B cell (primary cell): ENCODE data around the gene RGN. TPM values are rescaled to one million over a fixed set of nuclear protein-coding genes. Genes with fewer than 3 reads are reported as not detected.

Source experiments
- ATAC-seq: fragments of 200-7000 bp; cut with Tn5 transposase; one replicate; pipeline ENCODE4 v1.10.0; 2021; ENCODE audit warnings: low read depth, mild to moderate bottlenecking, moderate number of reproducible peaks, moderate library complexity
- CTCF ChIA-PET: fragments of 350-600 bp; sonication (Branson Sonifier 250); formaldehyde crosslinking; loops from one replicate; lab custom pipeline; 2021; ENCODE audit warnings: antibody characterized with exemption, inconsistent platforms; lab: Charles Lee
- POLR2A ChIA-PET: fragments of 350-600 bp; sonication (Branson Sonifier 250); formaldehyde crosslinking; loops from one replicate; lab custom pipeline; 2021; ENCODE audit warnings: antibody characterized with exemption; lab: Charles Lee
- DNase-seq: peaks from one replicate; pipeline ENCODE4 v3.0.0; 2013
- H2AFZ ChIP-seq: 2 replicates; pipeline ENCODE4 v1.6.1; 2012; ENCODE audit warnings: mild to moderate bottlenecking, low read depth, low read length; ENCODE audit not compliant: insufficient read depth, poor library complexity, severe bottlenecking
- H3K27ac ChIP-seq, 2 donors: 1 replicate in 1 of 2; 2 replicates in 1 of 2; pipeline ENCODE4 v1.5.1; 2012 to 2013; ENCODE audit warnings: low read length in 2 of 2, mild to moderate bottlenecking in 2 of 2, moderate library complexity in 1 of 2
- H3K27me3 ChIP-seq, 4 experiments: fragments of 200-600 bp in 1 of 4; sonication (generic) in 1 of 4; replicated peaks in 1 of 4; 1 replicate in 2 of 4; 2 replicates in 2 of 4; pipeline versions ENCODE4 v1.6.1 to v1.7.0; 2013 to 2016; ENCODE audit warnings: low read length in 3 of 4, mild to moderate bottlenecking in 2 of 4, mixed read lengths in 1 of 4, moderate library complexity in 1 of 4; ENCODE audit not compliant: insufficient read depth in 4 of 4, control insufficient read depth in 3 of 4; ENCODE audit errors: control extremely low read depth in 1 of 4
- H3K36me3 ChIP-seq, 2 experiments: replicated peaks in 1 of 2; 1 replicate in 1 of 2; 2 replicates in 1 of 2; pipeline versions ENCODE4 v1.6.1 to v1.7.1; 2013; ENCODE audit warnings: low read length in 1 of 2; ENCODE audit not compliant: insufficient read depth in 2 of 2, control insufficient read depth in 1 of 2; ENCODE audit errors: control extremely low read depth in 1 of 2, extremely low read depth in 1 of 2
- H3K4me1 ChIP-seq, 2 donors: fragments of 200-600 bp in 1 of 2; sonication (generic) in 1 of 2; 1 replicate in 1 of 2; 2 replicates in 1 of 2; pipeline versions ENCODE4 v1.5.1 to v1.6.1; 2013 to 2017; ENCODE audit warnings: low read length in 2 of 2; ENCODE audit not compliant: control insufficient read depth in 2 of 2, insufficient read depth in 2 of 2
- H3K4me2 ChIP-seq: replicated peaks from 2 replicates; pipeline ENCODE3; 2012; ENCODE audit warnings: mild to moderate bottlenecking, low read depth, low read length; ENCODE audit not compliant: poor library complexity, severe bottlenecking
- H3K4me3 ChIP-seq, 5 experiments: fragments of 200-600 bp in 1 of 5; sonication (generic) in 1 of 5; 1 replicate in 3 of 5; 2 replicates in 2 of 5; pipeline versions ENCODE4 v1.5.1 to v1.7.0; 2011 to 2016; ENCODE audit warnings: low read length in 4 of 5, mild to moderate bottlenecking in 4 of 5, low read depth in 2 of 5, control low read depth in 1 of 5, moderate library complexity in 1 of 5; ENCODE audit not compliant: insufficient read depth in 1 of 5; ENCODE audit errors: control extremely low read depth in 1 of 5, extremely low read depth in 1 of 5
- H3K79me2 ChIP-seq: fragments of 200-600 bp; sonication (generic); one replicate; pipeline ENCODE4 v1.6.0; 2016; ENCODE audit warnings: low read length; ENCODE audit not compliant: control insufficient read depth, insufficient read depth
- H3K9ac ChIP-seq: fragments of 200-600 bp; sonication (generic); 2 replicates; pipeline ENCODE4 v1.6.1; 2017; ENCODE audit warnings: mild to moderate bottlenecking, low read length, moderate library complexity
- H3K9me3 ChIP-seq, 3 donors: one replicate each; pipeline versions ENCODE4 v1.6.1 to v1.7.1; 2013; ENCODE audit warnings: low read length in 2 of 3; ENCODE audit not compliant: control insufficient read depth in 2 of 3, insufficient read depth in 1 of 3; ENCODE audit errors: control extremely low read depth in 1 of 3
- H4K20me1 ChIP-seq: 2 replicates; pipeline ENCODE4 v1.6.0; 2012; ENCODE audit warnings: mild to moderate bottlenecking, low read length; ENCODE audit not compliant: insufficient read depth, control insufficient read depth, poor library complexity, severe bottlenecking
- H3K27ac Mint-ChIP-seq: one replicate; pipeline ENCODE4 v1.8.0; 2021; ENCODE audit warnings: mixed read lengths
- H3K27me3 Mint-ChIP-seq: one replicate; pipeline ENCODE4 v1.8.0; 2021; ENCODE audit warnings: mixed read lengths
- H3K4me1 Mint-ChIP-seq: one replicate; pipeline ENCODE4 v1.8.0; 2021; ENCODE audit warnings: mixed read lengths
- H3K4me3 Mint-ChIP-seq: one replicate; pipeline ENCODE4 v1.8.0; 2021; ENCODE audit warnings: mixed read lengths
- H3K9me3 Mint-ChIP-seq: one replicate; pipeline ENCODE4 v1.8.0; 2022; ENCODE audit warnings: mixed read lengths; ENCODE audit not compliant: insufficient read depth
- EZH2 ChIP-seq: IDR thresholded peaks from 2 replicates; pipeline ENCODE4 v1.6.1; 2012; ENCODE audit warnings: borderline replicate concordance, low read depth, mild to moderate bottlenecking, moderate library complexity, low read length; ENCODE audit not compliant: insufficient read depth, poor library complexity, severe bottlenecking
- WGBS: methylation state at CpG from one replicate; pipeline ENCODE4 v1.1.5; 2013; ENCODE audit warnings: missing lambda C conversion rate; ENCODE audit not compliant: insufficient coverage; 5-methylcytosine and 5-hydroxymethylcytosine counted together
- intact Hi-C: fragments of 100-400 bp; cut with micrococcal nuclease; formaldehyde crosslinking; loops from one replicate; pipeline ENCODE4 v1.10.0; 2022
- polyA plus RNA-seq: library from polyadenylated mRNA; depleted of rRNA; stranded (reverse); fragments of >200 nt; gene quantifications from 2 replicates; pipeline ENCODE4 v1.2.3, GENCODE V29; 2012
- total RNA-seq, 2 donors: library from RNA; stranded (reverse); fragments of 120-200 nt in 1 of 2; gene quantifications; 1 replicate in 1 of 2; 2 replicates in 1 of 2; pipeline versions ENCODE4 v1.2.3 to v1.2.4, GENCODE V29; 2013 to 2022
- TF ChIP-seq, protein P1 (sequence below): fragments of 200-600 bp; IDR thresholded peaks from one replicate; pipeline ENCODE4 v1.8.0; 2022; ENCODE audit warnings: antibody characterized with exemption, mild to moderate bottlenecking

The RGN gene
- total and polyA plus RNA-seq, 2 donors (not counting 1 experiment from before 2014, with no cell fraction given), result 0.25 TPM; not detected in 1

DNA sequence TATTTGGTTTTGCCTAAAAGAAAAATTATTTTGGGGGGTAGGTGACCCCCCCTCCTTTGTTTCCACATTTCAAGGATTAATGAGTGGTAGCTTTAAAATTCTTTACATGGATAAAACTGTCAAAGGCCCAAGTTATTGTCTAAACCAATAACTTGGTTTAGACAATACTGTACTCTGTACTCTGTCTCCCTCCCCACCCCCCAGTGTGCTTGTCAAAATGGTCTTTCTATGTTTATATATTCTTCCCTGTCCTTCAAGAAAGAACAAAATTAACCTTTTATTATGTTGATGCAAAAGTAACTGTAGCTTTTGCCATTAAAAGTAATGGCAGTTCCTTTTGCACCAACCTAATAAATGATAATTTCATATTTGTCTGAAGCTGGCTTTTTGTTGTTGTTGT is 9.5 kb upstream of the RGN start:
- CTCF ChIA-PET, result no interaction called here
- H3K4me3 Mint-ChIP-seq, result no peak overlapping the region
- POLR2A ChIA-PET, result no interaction called here
- H3K36me3 ChIP-seq, result no peaks in the 10 kb centered on the region
- H3K79me2 ChIP-seq, result no peaks in the 10 kb centered on the region
- no peak overlapping the region for H3K9ac ChIP-seq
- no peaks in the 10 kb centered on the region for H3K9me3 ChIP-seq
- H3K4me1 ChIP-seq, result no peaks in the 10 kb centered on the region
- no peak overlapping the region for H3K4me2 ChIP-seq
- H3K9me3 Mint-ChIP-seq, result no peaks in the 10 kb centered on the region
- no peak for ATAC-seq
- H3K27me3 Mint-ChIP-seq, result no peaks in the 10 kb centered on the region
- intact Hi-C loops, result no loop called here
- DNase-seq, result no peak
- no peaks in the 10 kb centered on the region for H4K20me1 ChIP-seq
- H3K4me3 ChIP-seq, result no peak overlapping the region
- no peaks in the 10 kb centered on the region for H3K4me1 Mint-ChIP-seq
- no peak for TF ChIP-seq EZH2
- TF ChIP-seq, protein P1, sequence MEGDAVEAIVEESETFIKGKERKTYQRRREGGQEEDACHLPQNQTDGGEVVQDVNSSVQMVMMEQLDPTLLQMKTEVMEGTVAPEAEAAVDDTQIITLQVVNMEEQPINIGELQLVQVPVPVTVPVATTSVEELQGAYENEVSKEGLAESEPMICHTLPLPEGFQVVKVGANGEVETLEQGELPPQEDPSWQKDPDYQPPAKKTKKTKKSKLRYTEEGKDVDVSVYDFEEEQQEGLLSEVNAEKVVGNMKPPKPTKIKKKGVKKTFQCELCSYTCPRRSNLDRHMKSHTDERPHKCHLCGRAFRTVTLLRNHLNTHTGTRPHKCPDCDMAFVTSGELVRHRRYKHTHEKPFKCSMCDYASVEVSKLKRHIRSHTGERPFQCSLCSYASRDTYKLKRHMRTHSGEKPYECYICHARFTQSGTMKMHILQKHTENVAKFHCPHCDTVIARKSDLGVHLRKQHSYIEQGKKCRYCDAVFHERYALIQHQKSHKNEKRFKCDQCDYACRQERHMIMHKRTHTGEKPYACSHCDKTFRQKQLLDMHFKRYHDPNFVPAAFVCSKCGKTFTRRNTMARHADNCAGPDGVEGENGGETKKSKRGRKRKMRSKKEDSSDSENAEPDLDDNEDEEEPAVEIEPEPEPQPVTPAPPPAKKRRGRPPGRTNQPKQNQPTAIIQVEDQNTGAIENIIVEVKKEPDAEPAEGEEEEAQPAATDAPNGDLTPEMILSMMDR, result no peak
- H3K27me3 ChIP-seq, result no peaks in the 10 kb centered on the region
- H3K27ac Mint-ChIP-seq, result no peak overlapping the region
- H3K27ac ChIP-seq, result no peak overlapping the region
- no peak overlapping the region for H2AFZ ChIP-seq

DNA sequence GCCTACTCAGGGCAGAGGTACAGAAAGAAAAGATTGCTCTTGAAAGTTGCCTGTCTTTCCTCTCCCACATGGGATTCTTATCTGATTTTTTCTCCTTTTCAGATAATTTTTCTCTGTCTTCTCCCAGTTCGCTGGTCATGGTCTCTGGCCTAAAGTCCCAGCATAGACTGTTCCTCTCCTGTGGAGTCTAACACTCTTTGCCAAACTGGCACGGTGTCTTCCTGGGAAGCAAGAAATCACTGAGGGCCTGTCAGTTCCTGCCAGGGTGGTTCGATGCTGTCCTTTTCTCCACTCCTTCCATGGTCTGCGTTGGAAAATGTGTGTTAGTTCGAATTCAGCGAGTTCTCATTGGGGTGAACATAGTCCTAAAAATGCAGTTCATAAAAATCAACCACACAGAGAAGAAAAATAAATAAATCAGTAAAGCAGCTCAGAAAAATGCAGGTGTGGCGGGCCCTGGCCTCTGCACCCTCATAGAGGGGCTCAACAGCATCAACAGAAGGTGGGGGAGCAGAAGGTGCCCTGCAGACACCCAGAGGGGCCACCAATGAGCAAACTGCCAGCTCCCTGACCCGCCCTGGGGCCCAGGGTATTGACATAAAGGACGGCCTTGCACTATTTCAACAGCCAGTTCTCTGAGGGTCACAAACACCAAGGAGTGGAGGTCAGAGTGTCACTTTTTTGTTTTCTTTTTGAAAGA is 2.1 kb downstream of the RGN start:
- Mint-ChIP-seq H3K9me3 (no peaks in the 10 kb centered on the region), H3K4me1 (no peaks in the 10 kb centered on the region), H3K27ac (no peak overlapping the region), H3K4me3 (no peak overlapping the region), H3K27me3 (no peaks in the 10 kb centered on the region)
- Histone ChIP-seq H3K27me3 (no peaks in the 10 kb centered on the region), H3K4me3 (no peak overlapping the region), H3K36me3 (no peaks in the 10 kb centered on the region), H4K20me1 (no peaks in the 10 kb centered on the region), H3K79me2 (no peaks in the 10 kb centered on the region), H3K9me3 (no peaks in the 10 kb centered on the region), H2AFZ (no peak overlapping the region), H3K27ac (no peak overlapping the region), H3K4me1 (no peaks in the 10 kb centered on the region), H3K4me2 (no peak overlapping the region), H3K9ac (no peak overlapping the region)
- no peak for DNase-seq
- POLR2A ChIA-PET, result no interaction called here
- intact Hi-C loops, result no loop called here
- WGBS, result 100% methylated on average over 2 of the region's 9 CpGs
- CTCF ChIA-PET, result no interaction called here
- TF ChIP-seq, protein P1, result no peak
- TF ChIP-seq EZH2, result no peak
- no peak for ATAC-seq
